GM19397 (cell line): ENCODE measurements around the gene SNX27.

ENCODE experiments used
- ATAC-seq: cut with Tn5 transposase; IDR thresholded peaks from one replicate; pipeline ENCODE4 v1.9.1; 2021; ENCODE audit warnings: mild to moderate bottlenecking, moderate library complexity; ENCODE audit not compliant: unreplicated experiment

The SNX27 gene

GRCh38 chr1:151611832-151612500, at the start of gene SNX27:
TSS of gene SNX27 (plus strand) at chr1:151612050. CDS start at chr1:151612202, 152 bp downstream.
- peak; percentile 86 for ATAC-seq

GRCh38 chr1:151562661-151563060, 49.2 kb upstream of the SNX27 start:
- no peak for ATAC-seq

GRCh38 chr1:151563376-151563775, 48.5 kb upstream of the SNX27 start:
- no peak for ATAC-seq

GRCh38 chr1:151565502-151566189, 46.2 kb upstream of the SNX27 start:
- ATAC-seq: no peak

GRCh38 chr1:151568626-151569088, 43.2 kb upstream of the SNX27 start:
- no peak for ATAC-seq

GRCh38 chr1:151570819-151571218, 41.0 kb upstream of the SNX27 start:
- no peak for ATAC-seq

- no peak for ATAC-seq
Observed at GRCh38 chr1:151574575-151575529, 37.0 kb upstream of the SNX27 start.

- ATAC-seq: no peak
Observed at GRCh38 chr1:151577173-151577572, 34.7 kb upstream of the SNX27 start.

GRCh38 chr1:151578941-151579340, 32.9 kb upstream of the SNX27 start:
- ATAC-seq: no peak

- ATAC-seq: no peak
Observed at GRCh38 chr1:151579436-151580225, 32.2 kb upstream of the SNX27 start.

GRCh38 chr1:151581451-151581850, 30.4 kb upstream of the SNX27 start:
- no peak for ATAC-seq

- no peak for ATAC-seq
Observed at GRCh38 chr1:151581921-151582320, 29.9 kb upstream of the SNX27 start.

- ATAC-seq: no peak
Observed at GRCh38 chr1:151583796-151584195, 28.1 kb upstream of the SNX27 start.

- ATAC-seq: no peak
Observed at GRCh38 chr1:151584278-151584677, 27.6 kb upstream of the SNX27 start.

- no peak for ATAC-seq
Observed at GRCh38 chr1:151584780-151585179, 27.1 kb upstream of the SNX27 start.

GRCh38 chr1:151585622-151586021, 26.2 kb upstream of the SNX27 start:
- ATAC-seq: no peak

- ATAC-seq: no peak
Observed at GRCh38 chr1:151590961-151591360, 20.9 kb upstream of the SNX27 start.

- no peak for ATAC-seq
Observed at GRCh38 chr1:151593730-151594129, 18.1 kb upstream of the SNX27 start.

GRCh38 chr1:151594143-151594625, 17.7 kb upstream of the SNX27 start:
- ATAC-seq: no peak

GRCh38 chr1:151596166-151596953, 15.5 kb upstream of the SNX27 start:
- ATAC-seq: no peak
